Measurements from ENCODE around the gene LMAN1L.
A peak's percentile ranks its signal among the peaks of the same experiment; 100 is the strongest.

LMAN1L gene

GRCh38 chr15:74794248-74794969 is 18.2 kb upstream of the LMAN1L start:
- no peak for TF ChIP-seq CTCF (IDR thresholded peaks at IDR 0.05; ENCODE audit: control insufficient read depth, insufficient read depth, low read depth, low read length, missing control alignments)
- H3K4me3 ChIP-seq (ENCODE audit: control insufficient read depth, low read depth, low read length) = no peak overlapping the region
- no peak for DNase-seq (ENCODE audit: low read depth)

GRCh38 chr15:74794970-74795349 is 17.7 kb upstream of the LMAN1L start:
- no peak overlapping the region for H3K4me3 ChIP-seq (ENCODE audit: control insufficient read depth, low read depth, low read length)
- TF ChIP-seq CTCF (IDR thresholded peaks at IDR 0.05; ENCODE audit: control insufficient read depth, insufficient read depth, low read depth, low read length, missing control alignments) = no peak
- no peak for DNase-seq (ENCODE audit: low read depth)

GRCh38 chr15:74795966-74796625 is 16.5 kb upstream of the LMAN1L start:
- DNase-seq (ENCODE audit: low read depth) = no peak
- TF ChIP-seq CTCF (IDR thresholded peaks at IDR 0.05; ENCODE audit: control insufficient read depth, insufficient read depth, low read depth, low read length, missing control alignments) = no peak
- H3K4me3 ChIP-seq (ENCODE audit: control insufficient read depth, low read depth, low read length) = no peak overlapping the region

GRCh38 chr15:74798388-74799254 is 14.0 kb upstream of the LMAN1L start:
- DNase-seq (ENCODE audit: low read depth) = no peak
- no peak overlapping the region for H3K4me3 ChIP-seq (ENCODE audit: control insufficient read depth, low read depth, low read length)
- no peak for TF ChIP-seq CTCF (IDR thresholded peaks at IDR 0.05; ENCODE audit: control insufficient read depth, insufficient read depth, low read depth, low read length, missing control alignments)

GRCh38 chr15:74799255-74799855 is 13.3 kb upstream of the LMAN1L start:
- H3K4me3 ChIP-seq (ENCODE audit: control insufficient read depth, low read depth, low read length) = no peak overlapping the region
- no peak for TF ChIP-seq CTCF (IDR thresholded peaks at IDR 0.05; ENCODE audit: control insufficient read depth, insufficient read depth, low read depth, low read length, missing control alignments)
- DNase-seq (ENCODE audit: low read depth) = no peak

- H3K4me3 ChIP-seq (ENCODE audit: control insufficient read depth, low read depth, low read length) = no peak overlapping the region
- no peak for DNase-seq (ENCODE audit: low read depth)
- TF ChIP-seq CTCF (IDR thresholded peaks at IDR 0.05; ENCODE audit: control insufficient read depth, insufficient read depth, low read depth, low read length, missing control alignments) = peak; percentile 99
Measured at GRCh38 chr15:74799856-74800558, 12.6 kb upstream of the LMAN1L start.
